Endothelial cell of umbilical vein (primary cell): ENCODE data around the gene KRT71. TPM values are rescaled to one million over a fixed set of nuclear protein-coding genes. Genes with fewer than 3 reads are reported as not detected.

Experiments
- BruUV-seq: library from RNA; stranded (reverse); fragments of 400-500 nt; replicated peaks from 2 replicates; lab custom pipeline; 2021; lab: Mats Ljungman, UMichigan
- CTCF ChIA-PET: fragments of 300-600, 350-600 bp; sonication (Branson Sonifier 250); formaldehyde crosslinking; loops from one replicate; lab custom pipeline; 2021; ENCODE audit warnings: antibody characterized with exemption, inconsistent platforms; lab: Charles Lee
- POLR2A ChIA-PET: fragments of 300-600, 350-600 bp; sonication (Branson Sonifier 250); formaldehyde crosslinking; loops from one replicate; lab custom pipeline; 2021; ENCODE audit warnings: antibody characterized with exemption, inconsistent platforms; lab: Charles Lee
- DNase-seq: peaks from one replicate; pipeline ENCODE4 v3.0.0-alpha.2; 2011; ENCODE audit warnings: low read depth, low spot score
- FAIRE-seq: peaks from 2 replicates; lab custom pipeline; 2011; peaks lifted over from hg19 to GRCh38; lab: Jason Lieb, UNC
- H2AFZ ChIP-seq: 2 replicates; pipeline ENCODE4 v1.6.0; 2012; ENCODE audit warnings: low read depth, low read length, control low read depth, inconsistent platforms
- H3K27ac ChIP-seq: 2 replicates; pipeline ENCODE4 v1.5.1; 2011; ENCODE audit warnings: low read depth, mild to moderate bottlenecking, control low read depth, low read length, moderate library complexity; ENCODE audit not compliant: insufficient read depth
- H3K27me3 ChIP-seq, 2 experiments: 2 replicates each; pipeline versions ENCODE4 v1.6.0 to v1.6.1; 2011; ENCODE audit warnings: low read length in 2 of 2, mixed read lengths in 1 of 2; ENCODE audit not compliant: control insufficient read depth in 2 of 2, insufficient read depth in 2 of 2
- H3K36me3 ChIP-seq, 2 experiments: 2 replicates in 1 of 2; 3 replicates in 1 of 2; pipeline ENCODE4 v1.5.1; 2011; ENCODE audit warnings: low read length in 2 of 2, mild to moderate bottlenecking in 1 of 2, moderate library complexity in 1 of 2; ENCODE audit not compliant: control insufficient read depth in 2 of 2, insufficient read depth in 2 of 2; ENCODE audit errors: extremely low read depth in 1 of 2
- H3K4me1 ChIP-seq: 3 replicates; pipeline ENCODE4 v1.5.1; 2011; ENCODE audit warnings: mild to moderate bottlenecking, low read length; ENCODE audit not compliant: control insufficient read depth, insufficient read depth; ENCODE audit errors: extremely low read depth
- H3K4me2 ChIP-seq: 2 replicates; pipeline ENCODE4 v1.6.1; 2011; ENCODE audit warnings: low read length, control low read depth, mixed read lengths; ENCODE audit not compliant: insufficient read depth
- H3K4me3 ChIP-seq, 3 experiments: fragments of 200-600 bp in 1 of 3; sonication (generic), shearing (Covaris generic) in 1 of 3; replicated peaks in 1 of 3; 2 replicates each; pipeline ENCODE4 v1.5.1; 2011 to 2016; ENCODE audit warnings: control low read depth in 3 of 3, low read length in 3 of 3, mild to moderate bottlenecking in 2 of 3, inconsistent platforms in 1 of 3, low read depth in 1 of 3, moderate library complexity in 1 of 3; ENCODE audit not compliant: insufficient read depth in 1 of 3
- H3K79me2 ChIP-seq: 2 replicates; pipeline ENCODE4 v1.6.0; 2012; ENCODE audit warnings: low read length, inconsistent platforms; ENCODE audit not compliant: control insufficient read depth, insufficient read depth
- H3K9ac ChIP-seq: replicated peaks from 2 replicates; pipeline ENCODE3; 2011; ENCODE audit warnings: low read length, control low read depth; ENCODE audit not compliant: insufficient read depth; ENCODE audit errors: extremely low read depth
- H3K9me1 ChIP-seq: replicated peaks from 3 replicates; pipeline ENCODE4 v1.6.0; 2011; ENCODE audit warnings: mild to moderate bottlenecking, low read length; ENCODE audit not compliant: control insufficient read depth, insufficient read depth; ENCODE audit errors: extremely low read depth
- H3K9me3 ChIP-seq: replicated peaks from 2 replicates; pipeline ENCODE4 v1.5.1; 2012; ENCODE audit warnings: low read length, inconsistent platforms; ENCODE audit not compliant: control insufficient read depth, insufficient read depth
- H4K20me1 ChIP-seq: replicated peaks from 2 replicates; pipeline ENCODE3; 2011; ENCODE audit warnings: mild to moderate bottlenecking, low read length; ENCODE audit not compliant: control insufficient read depth, insufficient read depth; ENCODE audit errors: extremely low read depth
- CTCF ChIP-seq, 2 donors: IDR thresholded peaks; 1 replicate in 1 of 2; 2 replicates in 1 of 2; pipeline ENCODE4 v1.5.1; 2011; ENCODE audit warnings: low read length in 2 of 2, mild to moderate bottlenecking in 2 of 2, moderate library complexity in 2 of 2, control low read depth in 1 of 2, inconsistent platforms in 1 of 2, low read depth in 1 of 2; ENCODE audit not compliant: insufficient read depth in 1 of 2; ENCODE audit errors: extremely low read depth in 1 of 2
- EZH2 ChIP-seq: IDR thresholded peaks from 2 replicates; pipeline ENCODE4 v1.6.1; 2012; ENCODE audit warnings: borderline replicate concordance, low read depth, mild to moderate bottlenecking, moderate library complexity, low read length, inconsistent platforms; ENCODE audit not compliant: severe bottlenecking
- FOS ChIP-seq: IDR thresholded peaks from 2 replicates; pipeline ENCODE4 v1.6.1; 2011; ENCODE audit warnings: mild to moderate bottlenecking, low read length, moderate library complexity, borderline replicate concordance; ENCODE audit not compliant: insufficient read depth
- GATA2 ChIP-seq: IDR thresholded peaks from 2 replicates; pipeline ENCODE4 v1.7.0; 2011; ENCODE audit warnings: low read depth, mild to moderate bottlenecking, moderate library complexity, mixed read lengths, low read length; ENCODE audit not compliant: insufficient read length, insufficient read depth
- JUN ChIP-seq: IDR thresholded peaks from 2 replicates; pipeline ENCODE4 v1.6.1; 2011; ENCODE audit warnings: borderline replicate concordance, low read depth; ENCODE audit not compliant: insufficient read length, insufficient read depth
- MAX ChIP-seq: IDR thresholded peaks from 2 replicates; pipeline ENCODE4 v1.6.1; 2011; ENCODE audit not compliant: insufficient read depth, insufficient read length
- MYC ChIP-seq: IDR thresholded peaks from one replicate; pipeline ENCODE4 v1.6.1; 2011; ENCODE audit warnings: mild to moderate bottlenecking, low read depth, low read length
- POLR2A ChIP-seq: IDR thresholded peaks from 2 replicates; pipeline ENCODE4 v1.6.1; 2012; ENCODE audit warnings: low read depth, mild to moderate bottlenecking, control low read depth, low read length
- POLR2AphosphoS5 ChIP-seq: IDR thresholded peaks from 2 replicates; pipeline ENCODE4 v1.6.1; 2012; ENCODE audit warnings: low read depth, mild to moderate bottlenecking, control low read depth, low read length, moderate library complexity; ENCODE audit not compliant: insufficient read depth
- dilution Hi-C: fragments of 300-500 bp; cut with MboI; formaldehyde crosslinking; loops from one replicate; pipeline ENCODE4 v1.15.0; 2019; ENCODE audit warnings: low sequenced_read_pairs; ENCODE audit not compliant: extremely low pct_ligation_motif_present
- intact Hi-C: fragments of 100-400 bp; cut with micrococcal nuclease; formaldehyde crosslinking; loops from one replicate; pipeline ENCODE4 v1.10.0; 2022
- polyA plus RNA-seq, 4 experiments: library from polyadenylated mRNA; depleted of rRNA in 3 of 4; stranded (reverse) in 3 of 4; unstranded in 1 of 4; fragments of >200 nt; gene quantifications; 2 replicates each; pipeline versions ENCODE4 v1.2.1 to v1.2.3, GENCODE V29; 2011 to 2012; ENCODE audit warnings: missing spikeins in 1 of 4
- total RNA-seq: library from RNA; stranded (reverse); gene quantifications from 2 replicates; pipeline ENCODE4 v1.2.3, GENCODE V29; 2021

Gene KRT71
- total and polyA plus RNA-seq, 2 donors (not counting 3 experiments of a cell fraction or from before 2014, with no cell fraction given), result not detected

GRCh38 chr12:52577316-52577715, 24.4 kb upstream of the KRT71 start:
- no peak overlapping the region for H3K4me2 ChIP-seq
- FAIRE-seq, result no peak
- no peaks in the 10 kb centered on the region for H3K4me1 ChIP-seq
- no peak overlapping the region for H2AFZ ChIP-seq
- no peaks in the 10 kb centered on the region for H3K79me2 ChIP-seq
- H4K20me1 ChIP-seq, result no peaks in the 10 kb centered on the region
- H3K9me1 ChIP-seq, result no peaks in the 10 kb centered on the region
- ChIA-PET POLR2A (no interaction called here), CTCF (interaction anchor here (0.8 to 12.3 kb wide), 2 partner anchors 9 to 302 kb away, joined by 3 to 135 read pairs; no protein-coding TSS in a partner anchor)
- dilution Hi-C loops, result no loop called here
- no peaks in the 10 kb centered on the region for H3K36me3 ChIP-seq
- H3K9me3 ChIP-seq, result no peaks in the 10 kb centered on the region
- TF ChIP-seq MYC, result no peak
- TF ChIP-seq EZH2, result no peak
- no peak for TF ChIP-seq JUN
- no peak for TF ChIP-seq POLR2AphosphoS5
- no peak for TF ChIP-seq CTCF (IDR thresholded peaks at IDR 0.05; ENCODE audit: extremely low read depth in 1 of 2, insufficient read depth in 1 of 2, low read depth in 1 of 2, low read length in 2 of 2)
- TF ChIP-seq POLR2A, result no peak
- TF ChIP-seq FOS, result no peak
- TF ChIP-seq GATA2, result no peak
- no peak for TF ChIP-seq MAX
- no peak overlapping the region for H3K4me3 ChIP-seq
- peaks cover 0 to 2% of the 10 kb centered on the region in 2 experiments for H3K27me3 ChIP-seq
- H3K9ac ChIP-seq, result no peak overlapping the region
- no peak overlapping the region for H3K27ac ChIP-seq
- BruUV-seq, result no TSS peak
- no peak for DNase-seq
- intact Hi-C loops, result no loop called here
